HepG2 (cell line): Measurements from ENCODE around the gene MTHFS. TPM values are rescaled to one million over a fixed set of nuclear protein-coding genes. Genes with fewer than 3 reads are reported as not detected.

Experiments used
- polyA plus RNA-seq, 8 experiments: library from polyadenylated mRNA; depleted of rRNA in 3 of 8; stranded (reverse) in 7 of 8; unstranded in 1 of 8; fragments of >200 nt; fragmentation: Illumina TruSeq in 4 of 8; extraction: Trizol in 4 of 8; gene quantifications; 2 replicates each; pipeline versions ENCODE4 v1.2.1 to v1.2.3, GENCODE V29; 2011 to 2016; ENCODE audit warnings: low read depth in 4 of 8, missing spikeins in 1 of 8, mixed read lengths in 1 of 8; ENCODE audit not compliant: insufficient read depth in 1 of 8
- small RNA-seq, 3 experiments: library from RNA; depleted of rRNA; stranded (forward); fragments of <200 nt; gene quantifications; one replicate each; pipeline ENCODE3, GENCODE V24; 2012; ENCODE audit warnings: low read depth in 2 of 3, low replicate concordance in 1 of 3; ENCODE audit not compliant: insufficient read length in 3 of 3, insufficient read depth in 2 of 3
- total RNA-seq, 5 experiments: library from RNA; depleted of rRNA; stranded (reverse); fragments of >200 nt; fragmentation: Illumina TruSeq; extraction: Trizol; gene quantifications; 2 replicates each; pipeline ENCODE4 v1.2.3, GENCODE V29; 2016; ENCODE audit warnings: low read depth in 1 of 5

Gene MTHFS
- total and polyA plus RNA-seq, 2 of the 13 experiments (the other 11 are each of a cell fraction or from before 2014, with no cell fraction given): 37.0 to 49.7 TPM

Small RNA genes lying within 50 kb of the gene (small RNA-seq; reads per million reads assigned to genes)
- gene RNU6-667P: 0 reads per million in 3 experiments

Other genes starting within 250 kb of the MTHFS start
- 0.31 and 0.97 TPM in 2 replicates for gene BCL2A1, start 74.2 kb upstream of the MTHFS start, total RNA-seq (2016; rRNA removed; fragmentation: Illumina TruSeq; extraction: Trizol)
- gene BCL2A1, start 74.2 kb upstream of the MTHFS start, polyA plus RNA-seq (2011; rRNA removed): 0.08 and 0.21 TPM in 2 replicates
- 84.2 and 116 TPM in 2 replicates for gene ZFAND6, start 162.7 kb upstream of the MTHFS start, total RNA-seq (2016; rRNA removed; fragmentation: Illumina TruSeq; extraction: Trizol)
- 107 and 115 TPM in 2 replicates for gene ZFAND6, start 162.7 kb upstream of the MTHFS start, polyA plus RNA-seq (2011; rRNA removed)